Thymus (tissue), 14 donors: ENCODE results near the gene CAVIN1. TPM values are rescaled to one million over a fixed set of nuclear protein-coding genes. Genes with fewer than 3 reads are reported as not detected.

ENCODE experiments used
- DNase-seq, 9 donors: peaks; one replicate each; pipeline ENCODE4 v3.0.0-alpha.2; 2013; ENCODE audit warnings: low spot score in 9 of 9, low read depth in 6 of 9, missing footprints in 1 of 9
- H3K27ac ChIP-seq, 2 donors: one replicate each; pipeline ENCODE4 v1.5.1; 2013; ENCODE audit warnings: control low read depth in 1 of 2, low read depth in 1 of 2, low read length in 1 of 2, mild to moderate bottlenecking in 1 of 2, moderate library complexity in 1 of 2
- H3K27me3 ChIP-seq, 2 donors: one replicate each; pipeline ENCODE4 v1.5.1; 2013; ENCODE audit warnings: low read length in 1 of 2; ENCODE audit not compliant: control insufficient read depth in 2 of 2, insufficient read depth in 1 of 2
- H3K36me3 ChIP-seq, 2 donors: one replicate each; pipeline ENCODE4 v1.5.1; 2013; ENCODE audit warnings: low read length in 1 of 2, mild to moderate bottlenecking in 1 of 2, moderate library complexity in 1 of 2; ENCODE audit not compliant: control insufficient read depth in 2 of 2, insufficient read depth in 2 of 2
- H3K4me1 ChIP-seq, 2 donors: one replicate each; pipeline ENCODE4 v1.5.1; 2013; ENCODE audit warnings: low read length in 2 of 2; ENCODE audit not compliant: control insufficient read depth in 2 of 2, insufficient read depth in 2 of 2
- H3K4me3 ChIP-seq, 2 donors: one replicate each; pipeline ENCODE4 v1.5.1; 2013; ENCODE audit warnings: low read length in 2 of 2, control low read depth in 1 of 2, mild to moderate bottlenecking in 1 of 2
- H3K9me3 ChIP-seq, 2 donors: one replicate each; pipeline ENCODE4 v1.5.1; 2013; ENCODE audit warnings: low read length in 1 of 2, mild to moderate bottlenecking in 1 of 2; ENCODE audit not compliant: control insufficient read depth in 2 of 2, insufficient read depth in 1 of 2
- WGBS: extraction: QIAGEN DNeasy Blood & Tissue Kit; methylation state at CpG from one replicate; pipeline ENCODE4 v1.1.7; 2013; 5-methylcytosine and 5-hydroxymethylcytosine counted together
- long read RNA-seq, 10 donors: transcript quantifications; one replicate each; lab custom pipeline, GENCODE V29; 2026
- polyA plus RNA-seq: library from polyadenylated mRNA; stranded (reverse); fragments of 200-250 nt; gene quantifications from one replicate; pipeline ENCODE4 v1.2.3, GENCODE V29; 2013
- total RNA-seq: library from RNA; stranded (reverse); fragments of 120-200 nt; gene quantifications from one replicate; pipeline ENCODE4 v1.2.4, GENCODE V29; 2013
- donor health status: healthy.

CAVIN1 gene
- total RNA-seq (16.4 TPM), polyA plus RNA-seq (47.0 TPM)
- long read RNA-seq, donor 1: 0 reads
- long read RNA-seq, donor 2: 0 reads
- long read RNA-seq, donor 3, transcript CAVIN1-201 (2 exons, 3,828 nt): major isoform, 10 of 10 reads
- long read RNA-seq, donor 3, partial matches to known transcripts: 0 of 10 reads
- long read RNA-seq, donor 3, other reads (novel, unspliced or antisense): 0 of 10 reads
- long read RNA-seq, donor 4, transcript CAVIN1-201 (2 exons, 3,828 nt): major isoform, 7 of 7 reads
- long read RNA-seq, donor 4, partial matches to known transcripts: 0 of 7 reads
- long read RNA-seq, donor 4, other reads (novel, unspliced or antisense): 0 of 7 reads
- long read RNA-seq, donor 5, transcript CAVIN1-201 (2 exons, 3,828 nt): major isoform, 20 of 20 reads
- long read RNA-seq, donor 5, partial matches to known transcripts: 0 of 20 reads
- long read RNA-seq, donor 5, other reads (novel, unspliced or antisense): 0 of 20 reads
- long read RNA-seq, donor 6, transcript CAVIN1-201 (2 exons, 3,828 nt): major isoform, 17 of 17 reads
- long read RNA-seq, donor 6, partial matches to known transcripts: 0 of 17 reads
- long read RNA-seq, donor 6, other reads (novel, unspliced or antisense): 0 of 17 reads
- long read RNA-seq, donor 7, partial matches to known transcripts: 56 of 104 reads
- long read RNA-seq, donor 7, other reads (novel, unspliced or antisense): 44 of 104 reads
- long read RNA-seq, donor 8, transcript CAVIN1-201 (2 exons, 3,828 nt): major isoform, 15 of 15 reads
- long read RNA-seq, donor 8, partial matches to known transcripts: 0 of 15 reads
- long read RNA-seq, donor 8, other reads (novel, unspliced or antisense): 0 of 15 reads
- long read RNA-seq, donor 9, partial matches to known transcripts: 0 of 2 reads
- long read RNA-seq, donor 9, other reads (novel, unspliced or antisense): 0 of 2 reads
- long read RNA-seq, donor 10, transcript CAVIN1-201 (2 exons, 3,828 nt): major isoform, 7 of 7 reads
- long read RNA-seq, donor 10, partial matches to known transcripts: 0 of 7 reads
- long read RNA-seq, donor 10, other reads (novel, unspliced or antisense): 0 of 7 reads

- WGBS: 6% methylated on average over 58 of the region's 58 CpGs
- Histone ChIP-seq H3K4me3 (peak within 1 kb of the TSS; percentile 52 to 55), H3K27ac (peak within 1 kb of the TSS; percentile 47 to 83), H3K36me3 (no peaks in the 10 kb centered on the region), H3K27me3 (peaks cover 39 to 54% of the 10 kb centered on the region in 2 donors), H3K4me1 (peaks cover 11 to 25% of the 10 kb centered on the region in 2 donors), H3K9me3 (peaks cover 0 to 20% of the 10 kb centered on the region in 2 donors)
- DNase-seq: peak in 1 of 9 donors; percentile 43
Observed at GRCh38 chr17:42422958-42423712, at the start of gene CAVIN1. CAVIN1 (minus strand) TSS chr17:42423256; CDS start chr17:42423097, 159 bp downstream.

- DNase-seq: no peak
- no peaks in the 10 kb centered on the region for H3K27me3 ChIP-seq
- WGBS: 93% methylated on average over 5 of the region's 5 CpGs
- peaks cover 11 to 52% of the 10 kb centered on the region in 2 donors for H3K36me3 ChIP-seq
- H3K4me3 ChIP-seq: no peak overlapping the region
- H3K27ac ChIP-seq: no peak overlapping the region
- H3K4me1 ChIP-seq: peaks cover 4 to 10% of the 10 kb centered on the region in 2 donors
- no peaks in the 10 kb centered on the region for H3K9me3 ChIP-seq
Observed at GRCh38 chr17:42467889-42468288, 44.8 kb upstream of the CAVIN1 start.

GRCh38 chr17:42463976-42464400 is 40.9 kb upstream of the CAVIN1 start:
- peaks cover 14 to 18% of the 10 kb centered on the region in 2 donors for H3K4me1 ChIP-seq
- no peak overlapping the region for H3K4me3 ChIP-seq
- H3K36me3 ChIP-seq: peaks cover 7 to 53% of the 10 kb centered on the region in 2 donors
- no peaks in the 10 kb centered on the region for H3K9me3 ChIP-seq
- H3K27me3 ChIP-seq: no peaks in the 10 kb centered on the region
- no peak for DNase-seq
- 96% methylated on average over 4 of the region's 4 CpGs for WGBS
- H3K27ac ChIP-seq: no peak overlapping the region

- no peak for DNase-seq
- peaks cover 34 to 48% of the 10 kb centered on the region in 2 donors for H3K4me1 ChIP-seq
- H3K9me3 ChIP-seq: no peaks in the 10 kb centered on the region
- H3K27ac ChIP-seq: peak overlapping the region; percentile 27 to 95
- H3K27me3 ChIP-seq: no peaks in the 10 kb centered on the region
- H3K4me3 ChIP-seq: peak overlapping the region; percentile 11 to 75
- peaks cover 0 to 27% of the 10 kb centered on the region in 2 donors for H3K36me3 ChIP-seq
- 76% methylated on average over 1 of the region's 1 CpG for WGBS
Observed at GRCh38 chr17:42460371-42460770, 37.3 kb upstream of the CAVIN1 start.

GRCh38 chr17:42459801-42460281 is 36.8 kb upstream of the CAVIN1 start:
- H3K27ac ChIP-seq: peak overlapping the region; percentile 60 to 95
- H3K27me3 ChIP-seq: no peaks in the 10 kb centered on the region
- peak in 3 of 9 donors; percentile 25 to 70 (median 44) for DNase-seq
- WGBS: 9% methylated on average over 6 of the region's 6 CpGs
- H3K4me1 ChIP-seq: peaks cover 34 to 48% of the 10 kb centered on the region in 2 donors
- H3K4me3 ChIP-seq: peak overlapping the region; percentile 75 to 77
- no peaks in the 10 kb centered on the region for H3K9me3 ChIP-seq
- H3K36me3 ChIP-seq: peaks cover 0 to 27% of the 10 kb centered on the region in 2 donors

GRCh38 chr17:42459256-42459800 is 36.3 kb upstream of the CAVIN1 start:
- H3K27ac ChIP-seq: peak overlapping the region; percentile 94 to 95
- peak in 4 of 9 donors; percentile 30 to 72 (median 44) for DNase-seq
- peak overlapping the region; percentile 75 to 77 for H3K4me3 ChIP-seq
- no peaks in the 10 kb centered on the region for H3K9me3 ChIP-seq
- peaks cover 0 to 24% of the 10 kb centered on the region in 2 donors for H3K36me3 ChIP-seq
- peaks cover 34 to 48% of the 10 kb centered on the region in 2 donors for H3K4me1 ChIP-seq
- WGBS: 18% methylated on average over 11 of the region's 11 CpGs
- no peaks in the 10 kb centered on the region for H3K27me3 ChIP-seq

- no peaks in the 10 kb centered on the region for H3K27me3 ChIP-seq
- peaks cover 34 to 48% of the 10 kb centered on the region in 2 donors for H3K4me1 ChIP-seq
- DNase-seq: peak in 8 of 9 donors; percentile 72 to 95 (median 84)
- H3K4me3 ChIP-seq: peak within 1 kb of the TSS; percentile 75 to 77
- H3K9me3 ChIP-seq: no peaks in the 10 kb centered on the region
- peak within 1 kb of the TSS; percentile 94 to 95 for H3K27ac ChIP-seq
- peaks cover 0 to 20% of the 10 kb centered on the region in 2 donors for H3K36me3 ChIP-seq
- 1% methylated on average over 45 of the region's 45 CpGs for WGBS
Observed at GRCh38 chr17:42458497-42459255, 35.6 kb upstream of the CAVIN1 start, which contains the start of gene ATP6V0A1. ATP6V0A1 (plus strand) TSS chr17:42458878; CDS start chr17:42460895, 2,017 bp downstream.
